HFFc6 (cell line): Measurements from ENCODE around the gene DNAH2. TPM values are rescaled to one million over a fixed set of nuclear protein-coding genes. Genes with fewer than 3 reads are reported as not detected.
A peak's percentile ranks its signal among the peaks of the same experiment; 100 is the strongest.

Experiments
- DNase-seq: peaks from one replicate; pipeline ENCODE4 v3.0.0-alpha.2; 2018
- H3K27ac Mint-ChIP-seq: 2 replicates; pipeline ENCODE4 v1.8.0; 2020; ENCODE audit warnings: mild to moderate bottlenecking, mixed read lengths
- H3K27me3 Mint-ChIP-seq: 2 replicates; pipeline ENCODE4 v1.8.0; 2021; ENCODE audit warnings: mild to moderate bottlenecking, moderate library complexity, mixed read lengths; ENCODE audit not compliant: insufficient read depth
- H3K36me3 Mint-ChIP-seq: 2 replicates; pipeline ENCODE4 v1.8.0; 2021; ENCODE audit warnings: low read depth, mixed read lengths
- H3K4me1 Mint-ChIP-seq: 2 replicates; pipeline ENCODE4 v1.8.0; 2020; ENCODE audit warnings: low read depth, mixed read lengths
- H3K4me3 Mint-ChIP-seq: 2 replicates; pipeline ENCODE4 v1.8.0; 2020; ENCODE audit warnings: mild to moderate bottlenecking, moderate library complexity, mixed read lengths
- H3K9me3 Mint-ChIP-seq: 2 replicates; pipeline ENCODE4 v1.8.0; 2020; ENCODE audit warnings: mild to moderate bottlenecking, mixed read lengths
- CTCF ChIP-seq: fragments of 200-600 bp; sonication (generic); IDR thresholded peaks from 2 replicates; pipeline ENCODE4 v1.5.0; 2021; ENCODE audit warnings: antibody characterized with exemption, mild to moderate bottlenecking
- total RNA-seq, 6 experiments: library from RNA; stranded (reverse); fragmentation: NEBNext Ultra II Directional; extraction: Animal tissue kit (Norgen Biotek cat#: 25700); gene quantifications; 2 replicates in 1 of 6; 3 replicates in 5 of 6; pipeline ENCODE4 v1.2.3, GENCODE V29; 2021

DNAH2 gene
- total RNA-seq, 6 experiments from 2014 or later: not detected

GRCh38 chr17:7845359-7846062 is 128.0 kb downstream of the DNAH2 start:
- no peak for DNase-seq
- H3K36me3 Mint-ChIP-seq: peaks cover 6% of the 10 kb centered on the region; the same call in 1 of the 2 replicates
- H3K27me3 Mint-ChIP-seq: peaks cover 8% of the 10 kb centered on the region
- H3K4me3 Mint-ChIP-seq: peak overlapping the region; percentile 86
- TF ChIP-seq CTCF: no peak
- peak overlapping the region; percentile 97 for H3K27ac Mint-ChIP-seq
- H3K9me3 Mint-ChIP-seq: no peaks in the 10 kb centered on the region
- peaks cover 21% of the 10 kb centered on the region for H3K4me1 Mint-ChIP-seq

- Mint-ChIP-seq H3K9me3 (no peaks in the 10 kb centered on the region), H3K27me3 (peaks cover 8% of the 10 kb centered on the region), H3K4me1 (peaks cover 14% of the 10 kb centered on the region), H3K27ac (peak overlapping the region; percentile 97), H3K4me3 (no peak overlapping the region), H3K36me3 (no peaks in the 10 kb centered on the region)
- no peak for DNase-seq
- TF ChIP-seq CTCF: no peak
These were observed 128.7 kb downstream of the DNAH2 start for GRCh38 chr17:7846063-7846735.

- Mint-ChIP-seq H3K27me3 (peaks cover 6% of the 10 kb centered on the region), H3K36me3 (peaks cover 3% of the 10 kb centered on the region; the same call in 1 of the 2 replicates), H3K4me3 (no peak overlapping the region), H3K27ac (no peak overlapping the region), H3K4me1 (peaks cover 9% of the 10 kb centered on the region), H3K9me3 (no peaks in the 10 kb centered on the region)
- no peak for TF ChIP-seq CTCF
- no peak for DNase-seq
These were observed 129.5 kb downstream of the DNAH2 start for GRCh38 chr17:7846765-7847661.

GRCh38 chr17:7848131-7848579 is 130.6 kb downstream of the DNAH2 start:
- no peak for DNase-seq
- Mint-ChIP-seq H3K9me3 (no peaks in the 10 kb centered on the region), H3K27ac (no peak overlapping the region), H3K27me3 (peaks cover 6% of the 10 kb centered on the region), H3K36me3 (peaks cover 9% of the 10 kb centered on the region; the same call in 1 of the 2 replicates), H3K4me3 (no peak overlapping the region), H3K4me1 (peaks cover 9% of the 10 kb centered on the region)
- TF ChIP-seq CTCF: no peak

- no peak for DNase-seq
- peaks cover 4% of the 10 kb centered on the region for H3K27me3 Mint-ChIP-seq
- H3K9me3 Mint-ChIP-seq: no peaks in the 10 kb centered on the region
- H3K4me1 Mint-ChIP-seq: peaks cover 9% of the 10 kb centered on the region
- no peak for TF ChIP-seq CTCF
- no peak overlapping the region for H3K4me3 Mint-ChIP-seq
- no peak overlapping the region for H3K27ac Mint-ChIP-seq
- peaks cover 9% of the 10 kb centered on the region; the same call in 1 of the 2 replicates for H3K36me3 Mint-ChIP-seq
These were observed 131.2 kb downstream of the DNAH2 start for GRCh38 chr17:7848739-7849129.
